NCI-H1930 (cell line): Measurements from ENCODE around the gene CDH8.

Experiments used
- DNase-seq, 2 experiments: peaks; one replicate each; lab custom pipeline; 2025; lab: John Stamatoyannopoulos, UW

Gene CDH8

GRCh38 chr16:62029947-62030346 is 6.3 kb downstream of the CDH8 start:
- DNase-seq: no peak

GRCh38 chr16:62022688-62023087 is 13.6 kb downstream of the CDH8 start:
- no peak for DNase-seq

DNA sequence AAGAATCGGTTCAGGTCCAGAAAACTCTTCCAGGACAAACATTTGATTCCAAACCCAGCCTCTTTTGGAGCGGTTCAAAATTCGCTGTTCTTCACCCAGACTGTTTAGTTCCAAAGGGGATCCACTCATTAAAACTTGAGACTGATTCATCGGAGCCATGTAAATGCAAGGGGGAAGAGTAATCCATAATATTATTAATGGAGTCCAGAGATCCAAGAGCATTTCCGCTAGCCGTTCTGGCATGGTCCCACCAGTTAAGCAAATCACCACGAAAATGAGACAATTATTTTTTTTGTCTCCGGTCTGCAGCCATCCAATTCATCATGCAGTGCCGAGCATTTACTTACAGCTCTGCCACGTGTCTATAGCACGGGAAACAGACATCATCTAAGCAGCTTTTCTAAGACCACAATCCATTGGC is 15.1 kb downstream of the CDH8 start:
- no peak for DNase-seq

DNA sequence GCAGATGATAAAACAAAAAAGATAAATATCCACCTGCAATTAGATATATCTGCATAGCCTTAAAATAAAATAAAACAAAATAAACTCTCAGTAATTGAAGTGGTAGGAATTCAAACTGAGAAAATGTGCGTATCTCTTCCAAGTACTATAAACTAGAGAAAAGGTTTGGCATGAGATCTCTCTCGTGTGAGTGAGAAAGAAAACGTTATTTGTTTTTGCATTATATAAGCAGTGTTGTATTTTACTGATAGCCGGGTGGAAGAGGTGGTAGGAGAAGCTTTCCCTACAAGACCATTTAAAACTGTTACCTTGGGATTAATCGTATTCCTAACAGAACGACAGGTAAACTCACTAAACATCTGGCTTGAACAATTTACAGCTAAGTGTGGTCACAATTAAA is 15.6 kb downstream of the CDH8 start:
- no peak for DNase-seq

- DNase-seq: no peak
These were observed 16.4 kb downstream of the CDH8 start for GRCh38 chr16:62019851-62020250.

- no peak for DNase-seq
These were observed 17.8 kb downstream of the CDH8 start for GRCh38 chr16:62018301-62019060.

GRCh38 chr16:62014319-62014923 is 21.8 kb downstream of the CDH8 start:
- DNase-seq: no peak

DNA sequence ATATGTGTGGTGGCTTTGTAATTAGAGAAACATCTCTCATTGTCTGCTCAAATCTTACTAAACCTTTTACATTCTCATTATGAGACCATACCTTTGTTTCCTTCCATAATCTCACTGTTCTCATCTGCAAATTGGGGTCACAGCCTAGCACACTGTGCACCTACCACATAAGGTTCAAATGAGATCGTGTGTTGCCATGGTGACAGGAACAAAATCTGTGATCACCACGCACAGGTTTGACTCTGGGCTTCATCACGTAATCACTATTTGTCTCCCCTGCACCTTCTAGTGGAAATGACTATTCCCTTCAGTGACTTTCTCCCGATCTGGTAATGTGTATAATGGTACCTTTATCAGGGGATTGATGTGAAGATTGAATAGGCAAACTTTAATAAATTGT is 26.1 kb downstream of the CDH8 start:
- DNase-seq: no peak

GRCh38 chr16:61998460-61998859 is 37.8 kb downstream of the CDH8 start:
- DNase-seq: no peak

GRCh38 chr16:61993108-61993507 is 43.1 kb downstream of the CDH8 start:
- no peak for DNase-seq

- DNase-seq: no peak
These were observed 48.7 kb downstream of the CDH8 start for GRCh38 chr16:61987474-61988012.

- DNase-seq: no peak
These were observed 67.2 kb downstream of the CDH8 start for GRCh38 chr16:61969077-61969382.

DNA sequence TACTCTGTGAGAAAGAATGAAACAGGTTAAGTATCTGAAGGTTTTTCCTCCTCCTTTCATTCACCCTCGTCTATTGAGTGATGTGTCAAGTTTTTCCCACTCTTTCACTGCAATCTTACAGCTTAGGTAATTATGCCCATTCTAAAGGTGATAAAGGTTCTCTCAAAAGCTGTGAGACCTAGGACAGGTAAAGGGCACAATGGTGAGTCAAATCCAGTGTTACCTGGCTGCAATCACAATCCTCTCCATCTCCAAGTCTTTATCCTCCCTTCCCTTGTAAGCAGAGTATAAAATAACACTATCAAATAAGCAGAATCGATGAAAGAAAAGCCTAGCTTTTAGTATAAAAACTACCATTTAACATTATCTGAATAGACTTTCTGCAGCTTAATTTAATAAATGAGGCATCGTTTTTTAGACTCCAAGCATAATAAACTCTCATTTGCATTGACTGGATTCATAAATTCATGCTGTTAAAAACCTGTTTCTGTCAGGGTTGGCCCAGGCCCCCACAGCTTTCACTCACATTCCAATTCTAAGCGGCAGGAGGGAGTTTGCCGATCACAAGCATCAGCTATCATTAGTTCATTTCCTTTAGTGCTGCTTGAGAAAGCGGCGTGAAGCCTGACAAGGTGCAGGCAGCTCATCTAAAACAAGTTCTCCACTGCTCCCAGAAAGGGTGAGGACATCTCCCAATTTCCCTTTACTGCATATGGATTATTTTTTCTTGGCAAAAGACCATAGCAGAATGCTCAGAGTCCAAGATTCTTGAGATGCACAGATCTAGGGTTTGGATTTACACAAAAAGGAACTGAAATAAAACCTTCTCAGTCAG is 67.8 kb downstream of the CDH8 start:
- no peak for DNase-seq

DNA sequence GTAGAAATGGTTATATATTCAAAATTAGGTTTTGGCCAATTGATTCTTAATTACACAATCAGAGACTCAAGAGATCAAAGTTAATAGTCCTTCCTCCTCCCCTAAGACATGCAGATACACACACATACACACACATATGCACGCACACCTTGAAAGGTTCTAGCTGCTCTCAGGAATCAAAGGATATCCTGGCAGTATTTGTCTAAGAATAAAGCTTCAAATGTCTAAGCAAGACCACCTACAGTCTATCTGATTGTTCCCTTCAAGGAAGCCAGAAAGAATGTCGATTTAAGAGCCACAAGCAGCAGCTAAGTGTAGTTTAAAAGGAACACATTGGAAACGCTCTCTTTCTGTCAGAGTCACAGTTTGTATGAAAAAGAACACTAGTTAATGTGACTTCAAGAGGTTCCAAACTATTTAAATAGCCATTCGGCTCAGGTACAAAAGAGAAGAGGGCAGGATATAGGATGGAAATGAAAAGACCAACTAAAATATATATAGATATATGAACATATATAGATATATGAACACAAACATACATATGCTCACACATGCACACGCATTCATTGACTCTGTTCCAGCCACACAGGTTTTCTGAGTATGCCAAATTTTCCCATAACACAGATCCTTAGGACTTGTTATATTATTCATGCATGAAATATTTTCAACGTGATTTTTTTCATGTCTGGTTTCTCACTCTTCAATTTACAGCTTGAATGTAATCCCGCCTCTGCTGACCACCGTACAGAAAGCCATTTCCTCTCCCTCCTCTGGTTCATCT is 79.0 kb downstream of the CDH8 start:
- DNase-seq: no peak

- DNase-seq: no peak
These were observed 83.4 kb downstream of the CDH8 start for GRCh38 chr16:61952841-61953240.

DNA sequence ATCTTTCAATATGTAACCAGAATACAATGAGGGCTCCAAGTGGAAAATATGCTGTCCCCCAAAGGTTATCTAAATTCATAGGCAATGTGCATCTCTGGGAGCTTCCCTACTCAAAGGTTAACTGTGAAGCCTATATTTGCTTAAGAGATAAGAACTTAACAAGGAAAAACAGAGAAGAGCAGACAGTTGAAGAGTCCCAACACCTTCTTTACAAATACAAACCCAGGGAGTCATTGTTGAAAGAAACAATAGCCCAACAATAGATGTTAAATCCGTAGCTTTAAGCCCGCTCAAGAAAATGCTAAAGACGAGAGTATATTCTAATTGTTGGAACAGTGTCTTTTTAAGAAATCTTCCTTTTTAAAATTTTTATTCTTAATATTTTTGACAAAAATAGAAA is 87.8 kb downstream of the CDH8 start:
- DNase-seq: no peak

DNA sequence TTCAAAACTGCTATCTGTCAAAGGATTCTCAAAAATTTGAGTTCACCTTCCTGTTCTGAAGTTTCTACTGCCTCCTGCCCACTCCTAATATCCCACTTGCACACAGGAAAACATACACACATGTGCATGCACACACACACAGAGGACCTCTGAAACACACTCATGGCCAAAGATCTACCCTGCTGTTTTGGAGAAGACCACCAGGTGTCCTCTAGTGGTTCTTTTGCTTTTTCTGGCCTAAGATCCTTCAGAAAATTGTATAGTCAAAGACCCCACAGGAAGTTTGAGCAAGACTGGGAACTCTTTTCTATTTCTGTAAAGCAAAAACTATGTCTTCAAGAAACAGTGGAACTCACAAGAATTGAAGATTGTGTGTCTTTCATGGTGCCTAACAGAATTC is 90.2 kb downstream of the CDH8 start:
- no peak for DNase-seq

DNA sequence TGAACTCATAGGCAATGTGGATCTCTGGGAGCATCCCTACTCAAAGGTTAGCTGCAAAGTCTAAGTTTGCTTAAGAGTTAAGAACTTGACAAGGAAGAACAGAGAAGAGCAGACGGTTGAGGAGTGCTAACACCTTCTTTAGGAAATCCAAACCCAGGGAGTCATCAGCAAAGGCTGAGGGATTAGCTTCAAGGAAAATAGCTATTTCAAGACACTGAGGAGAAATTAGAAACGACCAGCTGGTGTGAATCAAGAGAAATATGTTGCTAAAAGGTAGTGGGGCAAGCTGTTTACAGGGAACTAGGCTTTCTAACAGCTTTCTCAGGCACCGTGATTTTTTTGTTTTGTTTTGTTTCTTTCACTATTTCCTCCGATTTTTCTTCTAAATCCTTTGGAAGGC is 90.7 kb downstream of the CDH8 start:
- DNase-seq: no peak

- DNase-seq: no peak
These were observed 92.2 kb downstream of the CDH8 start for GRCh38 chr16:61944004-61944403.

DNA sequence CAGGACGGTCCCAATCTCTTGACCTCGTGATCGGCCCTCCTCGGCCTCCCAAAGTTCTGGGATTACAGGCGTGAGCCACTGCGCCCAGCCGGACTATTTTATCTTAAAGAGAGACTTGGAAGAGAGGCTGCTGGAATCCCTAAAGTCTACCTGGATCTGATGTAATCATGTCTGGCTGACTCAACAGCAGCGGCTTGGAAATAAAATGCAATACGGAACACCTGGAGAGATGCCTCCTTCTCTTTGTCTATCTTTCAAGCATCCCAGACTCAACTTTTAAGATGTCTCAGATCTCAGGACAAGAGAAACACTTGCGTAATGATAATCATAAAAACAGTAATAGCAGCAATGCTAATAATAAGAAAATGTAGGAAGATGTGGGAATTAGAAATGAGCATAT is 95.6 kb downstream of the CDH8 start:
- DNase-seq: no peak

DNA sequence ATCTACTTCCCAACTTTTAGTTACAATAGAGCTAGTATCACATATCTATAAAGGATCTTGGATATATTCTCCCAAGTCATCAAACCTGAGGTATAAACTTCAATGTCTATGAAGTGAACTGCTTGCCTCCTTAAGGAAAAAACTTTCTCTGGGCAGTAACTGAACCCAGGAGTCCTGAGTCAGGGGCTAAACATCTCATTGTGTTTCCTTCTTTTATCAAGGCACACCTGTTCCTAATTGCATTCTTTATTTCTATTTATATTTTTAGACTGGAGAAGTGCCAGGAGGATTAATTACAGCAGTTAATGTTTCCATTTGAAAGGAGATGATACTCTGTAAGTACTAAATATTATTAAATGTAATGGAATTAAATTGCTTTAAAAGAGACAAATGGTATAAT is 98.6 kb downstream of the CDH8 start:
- DNase-seq: no peak

- no peak for DNase-seq
These were observed 99.7 kb downstream of the CDH8 start for GRCh38 chr16:61936522-61936921.
